Osteoblast (primary cell): ENCODE results near the gene UGT2B10. TPM values are rescaled to one million over a fixed set of nuclear protein-coding genes. Genes with fewer than 3 reads are reported as not detected.

Experiments
- DNase-seq: peaks from one replicate; pipeline ENCODE4 v3.0.0; 2011; ENCODE audit warnings: low spot score, mixed read lengths; ENCODE audit not compliant: insufficient read length; ENCODE audit errors: missing footprints
- H2AFZ ChIP-seq: 2 replicates; pipeline ENCODE4 v1.6.0; 2011; ENCODE audit warnings: mild to moderate bottlenecking, low read length
- H3K27ac ChIP-seq: 2 replicates; pipeline ENCODE4 v1.5.1; 2011; ENCODE audit warnings: mild to moderate bottlenecking, low read depth, low read length, moderate library complexity
- H3K27me3 ChIP-seq: 2 replicates; pipeline ENCODE4 v1.6.0; 2012; ENCODE audit warnings: mild to moderate bottlenecking, control low read depth, inconsistent platforms, low read length, moderate library complexity; ENCODE audit not compliant: insufficient read depth
- H3K36me3 ChIP-seq: 2 replicates; pipeline ENCODE4 v1.5.1; 2011; ENCODE audit warnings: mild to moderate bottlenecking, low read length, control low read depth, moderate library complexity; ENCODE audit not compliant: insufficient read depth
- H3K4me1 ChIP-seq: 2 replicates; pipeline ENCODE4 v1.5.1; 2011; ENCODE audit warnings: mild to moderate bottlenecking, low read length, control low read depth, moderate library complexity; ENCODE audit not compliant: insufficient read depth
- H3K4me2 ChIP-seq: 2 replicates; pipeline ENCODE4 v1.6.0; 2011; ENCODE audit warnings: mild to moderate bottlenecking, low read length; ENCODE audit not compliant: insufficient read depth
- H3K4me3 ChIP-seq: fragments of 200-600 bp; sonication (generic); 3 replicates; pipeline ENCODE4 v1.5.1; 2012; ENCODE audit warnings: mild to moderate bottlenecking, low read length, inconsistent platforms; ENCODE audit not compliant: insufficient read depth
- H3K79me2 ChIP-seq: 2 replicates; pipeline ENCODE4 v1.6.0; 2012; ENCODE audit warnings: mild to moderate bottlenecking, low read length, control low read depth, inconsistent platforms; ENCODE audit not compliant: insufficient read depth
- H3K9me3 ChIP-seq: 2 replicates; pipeline ENCODE4 v1.5.1; 2011; ENCODE audit warnings: low read depth, low read length, control low read depth
- H4K20me1 ChIP-seq: 2 replicates; pipeline ENCODE4 v1.6.0; 2012; ENCODE audit warnings: mild to moderate bottlenecking, low read length, control low read depth; ENCODE audit not compliant: insufficient read depth
- CTCF ChIP-seq: IDR thresholded peaks from 2 replicates; pipeline ENCODE4 v1.5.1; 2011; ENCODE audit warnings: mild to moderate bottlenecking, low read depth, low read length, moderate library complexity; ENCODE audit errors: extremely low read depth
- small RNA-seq: library from RNA; depleted of rRNA; stranded (forward); fragments of <200 nt; gene quantifications from one replicate; pipeline ENCODE3, GENCODE V24; 2012
- total RNA-seq: library from RNA; depleted of rRNA; stranded (reverse); fragments of >200 nt; gene quantifications from 2 replicates; pipeline ENCODE4 v1.2.3, GENCODE V29; 2012

Gene UGT2B10
- total RNA-seq, 1 donor: not detected

DNA sequence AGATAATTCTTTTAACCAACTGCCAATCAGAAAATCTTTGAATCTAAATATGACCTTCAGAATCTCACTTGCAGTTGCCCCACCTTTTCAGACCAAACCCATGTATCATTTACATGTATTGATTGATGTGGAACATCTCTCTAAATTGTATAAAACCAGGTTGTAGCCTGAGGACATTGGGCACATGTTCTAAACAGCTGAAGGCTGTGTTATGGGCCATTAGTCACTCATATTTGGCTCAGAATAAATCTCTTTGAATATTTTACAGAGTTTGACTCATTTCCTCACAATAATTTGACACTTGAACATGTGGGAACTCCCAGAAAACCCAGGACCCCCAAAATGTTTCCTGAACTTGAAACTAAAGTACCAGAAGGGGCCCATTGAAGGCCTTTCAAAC, 58.7 kb downstream of the UGT2B10 start:
- Histone ChIP-seq H3K36me3 (no peaks in the 10 kb centered on the region), H4K20me1 (no peaks in the 10 kb centered on the region), H3K4me2 (no peak overlapping the region), H3K79me2 (no peaks in the 10 kb centered on the region), H3K27me3 (no peaks in the 10 kb centered on the region), H3K27ac (no peak overlapping the region), H3K9me3 (no peaks in the 10 kb centered on the region), H2AFZ (no peak overlapping the region), H3K4me3 (no peak overlapping the region), H3K4me1 (no peaks in the 10 kb centered on the region)
- TF ChIP-seq CTCF: no peak
- no peak for DNase-seq

GRCh38 chr4:68877555-68877954, 61.8 kb downstream of the UGT2B10 start:
- H3K27ac ChIP-seq: no peak overlapping the region
- H3K4me2 ChIP-seq: no peak overlapping the region
- no peak for TF ChIP-seq CTCF
- H4K20me1 ChIP-seq: no peaks in the 10 kb centered on the region
- no peak overlapping the region for H2AFZ ChIP-seq
- no peaks in the 10 kb centered on the region for H3K36me3 ChIP-seq
- DNase-seq: no peak
- H3K27me3 ChIP-seq: no peaks in the 10 kb centered on the region
- no peaks in the 10 kb centered on the region for H3K9me3 ChIP-seq
- no peaks in the 10 kb centered on the region for H3K4me1 ChIP-seq
- H3K79me2 ChIP-seq: no peaks in the 10 kb centered on the region
- H3K4me3 ChIP-seq: no peak overlapping the region

- H3K27me3 ChIP-seq: no peaks in the 10 kb centered on the region
- no peak for TF ChIP-seq CTCF
These were observed 62.3 kb downstream of the UGT2B10 start for GRCh38 chr4:68878048-68878447.

More at GRCh38 chr4:68878048-68878447, 62.3 kb downstream of the UGT2B10 start:
- no peaks in the 10 kb centered on the region for H4K20me1 ChIP-seq
- no peaks in the 10 kb centered on the region for H3K9me3 ChIP-seq
- no peak overlapping the region for H2AFZ ChIP-seq
- no peaks in the 10 kb centered on the region for H3K4me1 ChIP-seq
- H3K4me3 ChIP-seq: no peak overlapping the region
- no peak for DNase-seq
- no peaks in the 10 kb centered on the region for H3K79me2 ChIP-seq
- no peak overlapping the region for H3K4me2 ChIP-seq
- H3K27ac ChIP-seq: no peak overlapping the region
- H3K36me3 ChIP-seq: no peaks in the 10 kb centered on the region

Small RNAs within 50 kb of the gene (small RNA-seq; reads per million reads assigned to genes)
- gene AC021146.4 (not detected), gene AC021146.9 (not detected)

Other genes starting within 250 kb of the UGT2B10 start
- gene UGT2B17, start 239.7 kb upstream of the UGT2B10 start, total RNA-seq: not detected in 2 replicates
- not detected in 2 replicates for gene UGT2B15, start 145.3 kb upstream of the UGT2B10 start, total RNA-seq
- not detected in 2 replicates for gene UGT2A3, start 135.8 kb downstream of the UGT2B10 start, total RNA-seq